ENCODE measurements around the gene TRPM3.

- TF ChIP-seq CTCF (IDR thresholded peaks at IDR 0.05) (no peak), POLR2AphosphoS5 (IDR thresholded peaks at IDR 0.05; ENCODE audit: low read depth, low read length) (no peak), TCF7L2 (IDR thresholded peaks at IDR 0.05; ENCODE audit: low read depth, low read length) (no peak), REST (IDR thresholded peaks at IDR 0.05; ENCODE audit: insufficient read depth in 1 of 2, low read depth in 2 of 2, low read length in 1 of 2) (no peak), SIN3A (IDR thresholded peaks at IDR 0.05; ENCODE audit: borderline replicate concordance, insufficient read depth, low read depth, low read length) (no peak)
These were observed 156.6 kb downstream of the TRPM3 start for GRCh38 chr9:70964861-70965260.

All from Panc1 (cell line).